OCI-LY3 (cell line): ENCODE data around the gene KCNIP4.

Experiments used
- H2AFZ ChIP-seq: fragments of 200-600, 300-600 bp; shearing (Covaris generic); 2 replicates; pipeline ENCODE4 v1.6.0; 2014; ENCODE audit warnings: antibody characterized with exemption, low read depth, low read length
- H3K27ac ChIP-seq: fragments of 200-600, 300-600 bp; sonication (generic); 2 replicates; pipeline ENCODE4 v1.5.1; 2014; ENCODE audit warnings: mild to moderate bottlenecking, low read length, moderate library complexity, mixed read lengths
- H3K27me3 ChIP-seq: fragments of 200-600, 300-600 bp; sonication (generic); 2 replicates; pipeline ENCODE4 v1.6.1; 2014; ENCODE audit warnings: low read depth, low read length, mixed read lengths
- H3K36me3 ChIP-seq: fragments of 200-600, 300-600 bp; sonication (generic); replicated peaks from 2 replicates; pipeline ENCODE3; 2014; ENCODE audit warnings: low read depth, low read length, mixed read lengths
- H3K4me1 ChIP-seq: fragments of 300-600, 200-600 bp; sonication (generic); 2 replicates; pipeline ENCODE4 v1.6.1; 2014; ENCODE audit warnings: low read length, mixed read lengths
- H3K4me2 ChIP-seq: fragments of 200-600, 300-600 bp; sonication (generic); 2 replicates; pipeline ENCODE4 v1.6.1; 2014; ENCODE audit warnings: low read length, mixed read lengths
- H3K4me3 ChIP-seq: fragments of 300-600, 200-600 bp; sonication (generic); 2 replicates; pipeline ENCODE4 v1.5.1; 2014; ENCODE audit warnings: antibody characterized with exemption, mild to moderate bottlenecking, low read length, moderate library complexity
- H3K79me2 ChIP-seq: fragments of 300-600, 200-600 bp; shearing (Covaris generic); 2 replicates; pipeline ENCODE4 v1.6.1; 2014; ENCODE audit warnings: mild to moderate bottlenecking, low read length, mixed read lengths
- H3K9ac ChIP-seq: fragments of 300-600, 200-600 bp; shearing (Covaris generic); 2 replicates; pipeline ENCODE4 v1.6.0; 2014; ENCODE audit warnings: mild to moderate bottlenecking, low read length, moderate library complexity
- H3K9me3 ChIP-seq: fragments of 200-600, 300-600 bp; shearing (Covaris generic); 2 replicates; pipeline ENCODE4 v1.6.1; 2014; ENCODE audit warnings: low read length, mixed read lengths; ENCODE audit not compliant: insufficient read depth
- H4K20me1 ChIP-seq: fragments of 200-600, 300-600 bp; sonication (generic); 2 replicates; pipeline ENCODE4 v1.6.1; 2016; ENCODE audit warnings: low read length, mixed read lengths; ENCODE audit not compliant: insufficient read depth
- EZH2phosphoT487 ChIP-seq: fragments of 200-600 bp; shearing (Covaris generic); IDR thresholded peaks from 2 replicates; pipeline ENCODE4 v1.6.1; 2018; ENCODE audit warnings: antibody characterized with exemption, mixed run types, low read depth
- TF ChIP-seq, protein P1 (sequence below): fragments of 200-600, 300-600 bp; sonication (generic); IDR thresholded peaks from 2 replicates; pipeline ENCODE4 v1.5.1; 2014; ENCODE audit warnings: antibody characterized with exemption, low read length, low read depth

Gene KCNIP4

DNA sequence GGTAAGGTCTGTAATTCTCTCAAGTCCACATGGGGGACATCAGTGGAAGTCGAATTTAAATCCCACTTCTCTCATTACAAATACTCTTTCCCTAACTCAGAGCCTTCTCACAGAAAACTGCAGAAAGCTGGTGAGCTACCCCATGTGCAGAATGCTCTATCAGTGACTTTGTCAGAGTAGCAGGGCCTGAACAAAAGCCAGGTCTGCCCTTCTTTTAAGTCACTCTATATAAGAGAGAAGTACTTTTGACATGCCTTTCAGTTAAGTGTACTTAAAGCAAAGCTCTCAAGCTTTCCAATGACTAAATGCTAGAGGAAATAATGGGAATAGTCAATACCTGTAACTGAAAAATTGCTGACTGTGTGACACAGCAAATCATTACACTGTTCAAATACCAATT lies 323.1 kb downstream of the KCNIP4 start:
- Histone ChIP-seq H3K79me2 (no peaks in the 10 kb centered on the region), H3K27me3 (no peaks in the 10 kb centered on the region), H4K20me1 (no peaks in the 10 kb centered on the region), H3K4me3 (no peak overlapping the region), H3K36me3 (no peaks in the 10 kb centered on the region), H3K4me2 (no peak overlapping the region), H3K27ac (no peak overlapping the region), H3K4me1 (no peaks in the 10 kb centered on the region), H3K9me3 (no peaks in the 10 kb centered on the region), H2AFZ (no peak overlapping the region), H3K9ac (no peak overlapping the region)
- TF ChIP-seq EZH2phosphoT487, result no peak
- TF ChIP-seq, protein P1, sequence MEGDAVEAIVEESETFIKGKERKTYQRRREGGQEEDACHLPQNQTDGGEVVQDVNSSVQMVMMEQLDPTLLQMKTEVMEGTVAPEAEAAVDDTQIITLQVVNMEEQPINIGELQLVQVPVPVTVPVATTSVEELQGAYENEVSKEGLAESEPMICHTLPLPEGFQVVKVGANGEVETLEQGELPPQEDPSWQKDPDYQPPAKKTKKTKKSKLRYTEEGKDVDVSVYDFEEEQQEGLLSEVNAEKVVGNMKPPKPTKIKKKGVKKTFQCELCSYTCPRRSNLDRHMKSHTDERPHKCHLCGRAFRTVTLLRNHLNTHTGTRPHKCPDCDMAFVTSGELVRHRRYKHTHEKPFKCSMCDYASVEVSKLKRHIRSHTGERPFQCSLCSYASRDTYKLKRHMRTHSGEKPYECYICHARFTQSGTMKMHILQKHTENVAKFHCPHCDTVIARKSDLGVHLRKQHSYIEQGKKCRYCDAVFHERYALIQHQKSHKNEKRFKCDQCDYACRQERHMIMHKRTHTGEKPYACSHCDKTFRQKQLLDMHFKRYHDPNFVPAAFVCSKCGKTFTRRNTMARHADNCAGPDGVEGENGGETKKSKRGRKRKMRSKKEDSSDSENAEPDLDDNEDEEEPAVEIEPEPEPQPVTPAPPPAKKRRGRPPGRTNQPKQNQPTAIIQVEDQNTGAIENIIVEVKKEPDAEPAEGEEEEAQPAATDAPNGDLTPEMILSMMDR, result no peak

DNA sequence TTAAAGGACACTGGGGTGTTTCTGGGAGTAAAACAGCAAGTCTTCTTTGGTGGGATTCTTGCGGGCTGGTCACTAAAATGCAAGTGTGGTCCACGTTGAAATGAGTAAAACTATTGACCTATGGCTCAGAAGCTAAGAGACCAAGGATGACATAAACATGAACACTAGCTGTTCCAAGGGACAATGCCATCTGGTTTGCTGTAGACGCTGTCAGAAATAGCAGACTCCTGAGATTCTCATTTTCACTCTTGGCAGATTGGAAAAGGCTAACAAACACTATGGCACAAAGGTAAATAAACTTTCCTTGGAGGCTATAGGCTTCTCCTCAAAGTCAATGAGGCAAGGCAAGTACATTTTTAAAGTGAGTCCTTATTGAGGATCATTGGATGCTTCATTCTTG lies 343.6 kb downstream of the KCNIP4 start:
- Histone ChIP-seq H3K4me1 (no peaks in the 10 kb centered on the region), H3K4me3 (no peak overlapping the region), H2AFZ (no peak overlapping the region), H3K4me2 (no peak overlapping the region), H4K20me1 (no peaks in the 10 kb centered on the region), H3K79me2 (no peaks in the 10 kb centered on the region), H3K27me3 (no peaks in the 10 kb centered on the region), H3K9me3 (no peaks in the 10 kb centered on the region), H3K36me3 (no peaks in the 10 kb centered on the region), H3K27ac (no peak overlapping the region), H3K9ac (no peak overlapping the region)
- no peak for TF ChIP-seq EZH2phosphoT487
- TF ChIP-seq, protein P1, result no peak

DNA sequence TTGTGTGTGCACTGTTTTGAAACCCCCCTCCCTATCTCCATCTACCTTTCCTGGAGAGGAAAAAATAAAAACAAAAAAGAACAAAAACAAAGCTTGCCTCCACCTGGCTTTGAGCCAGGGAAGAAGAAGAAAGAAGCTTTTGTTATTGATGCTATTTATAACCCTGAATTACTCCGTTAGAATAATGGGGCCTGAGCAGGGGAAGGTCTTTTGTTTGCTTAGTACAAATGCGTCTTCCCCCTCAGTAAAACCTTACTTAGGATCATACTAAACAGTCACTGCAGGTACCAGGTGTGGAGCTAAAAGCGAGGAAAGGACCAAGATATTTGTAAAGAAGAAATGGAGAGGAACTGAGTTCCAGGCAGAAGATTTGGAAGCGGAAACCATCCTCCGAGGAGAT lies 352.1 kb downstream of the KCNIP4 start:
- Histone ChIP-seq H3K27ac (no peak overlapping the region), H3K9me3 (no peaks in the 10 kb centered on the region), H3K36me3 (no peaks in the 10 kb centered on the region), H3K4me3 (no peak overlapping the region), H3K4me1 (no peaks in the 10 kb centered on the region), H3K9ac (no peak overlapping the region), H3K27me3 (no peaks in the 10 kb centered on the region), H4K20me1 (no peaks in the 10 kb centered on the region), H3K79me2 (no peaks in the 10 kb centered on the region), H2AFZ (no peak overlapping the region), H3K4me2 (no peak overlapping the region)
- TF ChIP-seq, protein P1, result no peak
- no peak for TF ChIP-seq EZH2phosphoT487

DNA sequence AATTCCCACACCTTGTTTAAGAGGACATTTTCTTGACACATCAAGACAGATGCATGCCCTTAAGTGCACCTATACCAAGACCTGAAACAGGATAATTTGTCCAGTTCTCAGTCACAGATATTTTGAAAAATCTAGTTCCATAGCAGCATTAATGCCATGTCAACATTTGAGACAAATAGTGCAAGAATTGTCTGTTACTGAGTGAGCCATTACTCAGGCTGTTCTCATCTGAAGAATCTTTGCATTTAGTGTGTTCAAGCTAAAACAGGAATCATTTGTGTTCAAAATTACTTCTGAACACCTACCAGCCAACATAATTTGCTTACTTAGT lies 354.9 kb downstream of the KCNIP4 start:
- Histone ChIP-seq H3K79me2 (no peaks in the 10 kb centered on the region), H3K27me3 (no peaks in the 10 kb centered on the region), H3K9ac (no peak overlapping the region), H4K20me1 (no peaks in the 10 kb centered on the region), H2AFZ (no peak overlapping the region), H3K36me3 (no peaks in the 10 kb centered on the region), H3K9me3 (no peaks in the 10 kb centered on the region), H3K4me2 (no peak overlapping the region), H3K4me1 (no peaks in the 10 kb centered on the region), H3K4me3 (no peak overlapping the region), H3K27ac (no peak overlapping the region)
- no peak for TF ChIP-seq EZH2phosphoT487
- TF ChIP-seq, protein P1, result no peak
